Measurements from ENCODE around the gene LGALS8. TPM values are rescaled to one million over a fixed set of nuclear protein-coding genes. Genes with fewer than 3 reads are reported as not detected.

Gene LGALS8
- total RNA-seq, 3 donors from 2014 or later (not counting 1 experiment from before 2014, with no cell fraction given), result 90.5 to 129 (median 114) TPM

DNA sequence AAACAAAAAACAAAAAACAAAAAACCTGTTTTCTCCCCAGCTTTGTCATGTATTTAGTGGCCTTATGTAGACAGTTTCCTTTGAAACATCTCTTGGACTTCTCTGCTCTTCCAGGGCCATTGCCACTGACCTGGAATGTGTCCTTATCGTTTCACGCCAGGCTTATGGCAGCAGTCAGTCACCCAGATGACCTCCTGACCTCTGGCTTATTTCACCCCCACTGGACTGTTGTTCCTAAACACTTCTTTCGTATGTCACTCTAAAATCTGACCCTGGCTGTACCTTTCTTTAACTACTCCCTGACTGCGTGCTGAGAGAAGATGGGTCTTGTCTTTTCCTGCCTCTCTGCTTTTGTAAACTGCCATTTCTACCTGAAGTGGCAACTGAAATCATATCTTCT lies 9.1 kb downstream of the LGALS8 start:
- no peak for ATAC-seq
- no peaks in the 10 kb centered on the region for H3K9me3 ChIP-seq (ENCODE audit: control insufficient read depth, insufficient read depth, low read length)
- peaks cover 7% of the 10 kb centered on the region for H3K36me3 Mint-ChIP-seq
- no peak overlapping the region for H3K4me3 ChIP-seq (ENCODE audit: low read length)
- H3K4me1 Mint-ChIP-seq, result peaks cover 27 to 32% of the 10 kb centered on the region in 2 donors
- no peaks in the 10 kb centered on the region for H3K4me1 ChIP-seq (ENCODE audit: control insufficient read depth, insufficient read depth, low read length)
- no peak for DNase-seq
- 98% methylated on average over 4 of the region's 4 CpGs for WGBS (ENCODE audit: insufficient coverage)
- no peaks in the 10 kb centered on the region for H3K9me3 Mint-ChIP-seq
- H3K36me3 ChIP-seq (ENCODE audit: control insufficient read depth, insufficient read depth, low read length), result peaks cover 16% of the 10 kb centered on the region
- no peak overlapping the region for H3K27ac Mint-ChIP-seq
- no peak overlapping the region for H3K4me3 Mint-ChIP-seq
- no peaks in the 10 kb centered on the region for H3K27me3 Mint-ChIP-seq (ENCODE audit: low read depth in 2 of 2)
- no peaks in the 10 kb centered on the region for H3K27me3 ChIP-seq (ENCODE audit: control insufficient read depth, insufficient read depth, low read length)
- intact Hi-C loops (cut with micrococcal nuclease), result no loop called here
- H3K27ac ChIP-seq (ENCODE audit: low read length), result no peak overlapping the region
- TF ChIP-seq, protein P1, sequence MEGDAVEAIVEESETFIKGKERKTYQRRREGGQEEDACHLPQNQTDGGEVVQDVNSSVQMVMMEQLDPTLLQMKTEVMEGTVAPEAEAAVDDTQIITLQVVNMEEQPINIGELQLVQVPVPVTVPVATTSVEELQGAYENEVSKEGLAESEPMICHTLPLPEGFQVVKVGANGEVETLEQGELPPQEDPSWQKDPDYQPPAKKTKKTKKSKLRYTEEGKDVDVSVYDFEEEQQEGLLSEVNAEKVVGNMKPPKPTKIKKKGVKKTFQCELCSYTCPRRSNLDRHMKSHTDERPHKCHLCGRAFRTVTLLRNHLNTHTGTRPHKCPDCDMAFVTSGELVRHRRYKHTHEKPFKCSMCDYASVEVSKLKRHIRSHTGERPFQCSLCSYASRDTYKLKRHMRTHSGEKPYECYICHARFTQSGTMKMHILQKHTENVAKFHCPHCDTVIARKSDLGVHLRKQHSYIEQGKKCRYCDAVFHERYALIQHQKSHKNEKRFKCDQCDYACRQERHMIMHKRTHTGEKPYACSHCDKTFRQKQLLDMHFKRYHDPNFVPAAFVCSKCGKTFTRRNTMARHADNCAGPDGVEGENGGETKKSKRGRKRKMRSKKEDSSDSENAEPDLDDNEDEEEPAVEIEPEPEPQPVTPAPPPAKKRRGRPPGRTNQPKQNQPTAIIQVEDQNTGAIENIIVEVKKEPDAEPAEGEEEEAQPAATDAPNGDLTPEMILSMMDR (IDR thresholded peaks at IDR 0.05), result no peak

DNA sequence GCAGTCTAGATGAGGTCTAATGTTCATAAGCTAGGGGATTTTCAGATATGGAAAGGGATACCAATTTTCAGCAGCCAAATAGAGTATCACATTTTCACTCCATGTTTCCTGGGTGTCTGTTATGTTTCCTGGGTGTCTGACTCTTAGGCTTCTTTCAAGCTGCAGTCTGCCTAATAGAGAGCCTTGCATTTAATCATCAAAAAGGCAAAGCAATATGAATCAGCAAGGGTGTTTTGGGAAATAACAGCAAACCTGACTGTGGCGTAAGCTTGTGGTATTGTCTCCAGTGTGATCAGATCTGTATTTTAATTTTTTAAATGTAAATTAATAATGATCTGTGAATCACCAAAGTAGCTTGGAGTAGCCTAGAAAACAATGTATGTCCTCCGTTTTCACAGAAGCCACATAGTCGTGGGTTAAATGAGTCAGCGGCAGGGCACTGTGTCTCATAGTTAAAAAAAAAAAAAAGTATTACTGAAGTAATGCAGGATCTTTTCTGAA lies 10.4 kb downstream of the LGALS8 start:
- Histone ChIP-seq H3K4me3 (ENCODE audit: low read length) (no peak overlapping the region), H3K4me1 (ENCODE audit: control insufficient read depth, insufficient read depth, low read length) (no peaks in the 10 kb centered on the region), H3K27ac (ENCODE audit: low read length) (no peak overlapping the region), H3K36me3 (ENCODE audit: control insufficient read depth, insufficient read depth, low read length) (peaks cover 27% of the 10 kb centered on the region), H3K27me3 (ENCODE audit: control insufficient read depth, insufficient read depth, low read length) (no peaks in the 10 kb centered on the region), H3K9me3 (ENCODE audit: control insufficient read depth, insufficient read depth, low read length) (no peaks in the 10 kb centered on the region)
- H3K27ac Mint-ChIP-seq, result peak overlapping the region in 1 of 2 donors; percentile 30
- no peaks in the 10 kb centered on the region for H3K9me3 Mint-ChIP-seq
- H3K27me3 Mint-ChIP-seq (ENCODE audit: low read depth in 2 of 2), result no peaks in the 10 kb centered on the region
- DNase-seq (peak in 1 of 2 donors; percentile 34), ATAC-seq (no peak)
- intact Hi-C loops (cut with micrococcal nuclease), result no loop called here
- no peak overlapping the region for H3K4me3 Mint-ChIP-seq
- peaks cover 7% of the 10 kb centered on the region for H3K36me3 Mint-ChIP-seq
- 63% methylated on average over 4 of the region's 4 CpGs for WGBS (ENCODE audit: insufficient coverage)
- peaks cover 27 to 32% of the 10 kb centered on the region in 2 donors for H3K4me1 Mint-ChIP-seq
- TF ChIP-seq, protein P1 (IDR thresholded peaks at IDR 0.05), result no peak

DNA sequence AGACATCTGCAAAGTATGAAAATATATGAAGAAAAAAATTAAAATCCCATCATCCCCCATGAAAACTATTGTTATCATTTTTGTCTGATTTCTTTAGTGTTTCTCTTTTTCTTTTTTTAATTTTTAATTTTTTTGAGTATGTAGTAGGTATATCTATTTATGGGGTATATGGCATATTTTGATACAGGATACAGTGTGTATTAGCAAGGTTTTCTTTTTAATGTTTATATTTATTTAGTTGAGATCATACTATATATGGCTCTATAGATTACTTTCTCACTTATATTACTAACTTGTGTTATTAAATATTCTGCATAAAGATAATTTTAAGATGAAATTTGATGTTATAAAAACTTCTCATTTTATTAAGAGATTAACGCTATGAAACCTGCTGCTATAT lies 11.4 kb downstream of the LGALS8 start:
- no CpG with 5 or more reads among the region's 1 CpG for WGBS (ENCODE audit: insufficient coverage)
- H3K9me3 Mint-ChIP-seq, result no peaks in the 10 kb centered on the region
- ATAC-seq, result no peak
- Histone ChIP-seq H3K4me1 (ENCODE audit: control insufficient read depth, insufficient read depth, low read length) (no peaks in the 10 kb centered on the region), H3K27me3 (ENCODE audit: control insufficient read depth, insufficient read depth, low read length) (no peaks in the 10 kb centered on the region), H3K27ac (ENCODE audit: low read length) (no peak overlapping the region), H3K4me3 (ENCODE audit: low read length) (no peak overlapping the region), H3K9me3 (ENCODE audit: control insufficient read depth, insufficient read depth, low read length) (no peaks in the 10 kb centered on the region), H3K36me3 (ENCODE audit: control insufficient read depth, insufficient read depth, low read length) (peaks cover 37% of the 10 kb centered on the region)
- no peak overlapping the region for H3K4me3 Mint-ChIP-seq
- H3K27me3 Mint-ChIP-seq (ENCODE audit: low read depth in 2 of 2), result no peaks in the 10 kb centered on the region
- peaks cover 25 to 30% of the 10 kb centered on the region in 2 donors for H3K4me1 Mint-ChIP-seq
- intact Hi-C loops (cut with micrococcal nuclease), result no loop called here
- H3K36me3 Mint-ChIP-seq, result peaks cover 7% of the 10 kb centered on the region
- no peak for DNase-seq
- H3K27ac Mint-ChIP-seq, result no peak overlapping the region
- TF ChIP-seq, protein P1 (IDR thresholded peaks at IDR 0.05), result no peak

DNA sequence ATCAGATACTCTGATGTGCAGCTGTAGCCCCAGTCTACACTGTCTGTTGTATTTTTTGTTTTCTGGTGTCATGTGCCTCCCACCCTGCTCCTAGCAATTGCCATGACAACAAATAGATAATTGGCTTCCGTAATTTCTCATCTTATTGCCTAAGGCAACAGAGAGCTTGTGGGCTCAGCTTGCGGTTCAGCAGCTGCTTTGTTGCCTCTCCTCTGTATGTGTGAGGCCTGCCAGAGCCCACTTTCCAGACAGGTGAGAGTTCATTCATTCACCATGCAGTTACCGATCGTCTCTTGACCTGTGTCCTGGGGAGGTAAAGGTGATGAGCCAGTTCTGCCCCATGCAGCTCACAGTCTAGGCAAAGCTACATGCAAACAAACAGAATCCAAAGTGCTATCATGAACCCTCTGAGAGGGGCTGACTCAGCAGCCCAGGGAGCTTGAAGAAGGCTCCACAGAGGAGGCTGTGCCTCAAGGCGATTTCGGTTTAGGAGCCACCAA lies 11.9 kb downstream of the LGALS8 start:
- Mint-ChIP-seq H3K27me3 (ENCODE audit: low read depth in 2 of 2) (no peaks in the 10 kb centered on the region), H3K36me3 (peaks cover 7% of the 10 kb centered on the region), H3K27ac (peak overlapping the region in 1 of 2 donors; percentile 17), H3K9me3 (no peaks in the 10 kb centered on the region), H3K4me1 (peaks cover 21 to 24% of the 10 kb centered on the region in 2 donors), H3K4me3 (no peak overlapping the region)
- Histone ChIP-seq H3K9me3 (ENCODE audit: control insufficient read depth, insufficient read depth, low read length) (no peaks in the 10 kb centered on the region), H3K4me1 (ENCODE audit: control insufficient read depth, insufficient read depth, low read length) (no peaks in the 10 kb centered on the region), H3K27ac (ENCODE audit: low read length) (no peak overlapping the region), H3K27me3 (ENCODE audit: control insufficient read depth, insufficient read depth, low read length) (no peaks in the 10 kb centered on the region), H3K4me3 (ENCODE audit: low read length) (no peak overlapping the region), H3K36me3 (ENCODE audit: control insufficient read depth, insufficient read depth, low read length) (peaks cover 42% of the 10 kb centered on the region)
- TF ChIP-seq, protein P1 (IDR thresholded peaks at IDR 0.05), result no peak
- ATAC-seq (peak in 1 of 3 donors; percentile 78), DNase-seq (no peak)
- intact Hi-C loops (cut with micrococcal nuclease), result no loop called here
- 93% methylated on average over 6 of the region's 6 CpGs for WGBS (ENCODE audit: insufficient coverage)

All from natural killer cell (primary cell).